Keratinocyte (primary cell): ENCODE data around the gene RNF31. TPM values are rescaled to one million over a fixed set of nuclear protein-coding genes. Genes with fewer than 3 reads are reported as not detected.

Source experiments
- DNase-seq: peaks from one replicate; pipeline ENCODE4 v3.0.0-alpha.2; 2011; ENCODE audit warnings: low read depth, missing footprints, low spot score
- FAIRE-seq: peaks from 2 replicates; lab custom pipeline; 2011; peaks lifted over from hg19 to GRCh38; lab: Jason Lieb, UNC
- H2AFZ ChIP-seq: 2 replicates; pipeline ENCODE4 v1.6.0; 2012; ENCODE audit warnings: low read length, control low read depth, inconsistent platforms; ENCODE audit not compliant: control insufficient read depth
- H3K27ac ChIP-seq: 2 replicates; pipeline ENCODE4 v1.5.1; 2011; ENCODE audit warnings: low read length; ENCODE audit not compliant: control insufficient read depth, insufficient read depth
- H3K27me3 ChIP-seq: 3 replicates; pipeline ENCODE4 v1.6.0; 2011; ENCODE audit warnings: low read length; ENCODE audit not compliant: control insufficient read depth, insufficient read depth; ENCODE audit errors: extremely low read depth
- H3K36me3 ChIP-seq, 2 experiments: 2 replicates in 1 of 2; 3 replicates in 1 of 2; pipeline ENCODE4 v1.5.1; 2011; ENCODE audit warnings: low read length in 2 of 2, mild to moderate bottlenecking in 1 of 2; ENCODE audit not compliant: control insufficient read depth in 2 of 2, insufficient read depth in 2 of 2; ENCODE audit errors: extremely low read depth in 1 of 2
- H3K4me1 ChIP-seq: 3 replicates; pipeline ENCODE4 v1.5.1; 2011; ENCODE audit warnings: low read length; ENCODE audit not compliant: control insufficient read depth, insufficient read depth; ENCODE audit errors: extremely low read depth
- H3K4me2 ChIP-seq: 3 replicates; pipeline ENCODE4 v1.6.0; 2011; ENCODE audit warnings: low read depth, low read length; ENCODE audit not compliant: control insufficient read depth, insufficient read depth; ENCODE audit errors: extremely low read depth
- H3K4me3 ChIP-seq, 3 experiments: fragments of 200-600 bp in 1 of 3; sonication (generic) in 1 of 3; 2 replicates in 2 of 3; 3 replicates in 1 of 3; pipeline ENCODE4 v1.5.1; 2011 to 2016; ENCODE audit warnings: low read length in 3 of 3, mild to moderate bottlenecking in 3 of 3, control low read depth in 2 of 3, inconsistent platforms in 1 of 3, low read depth in 1 of 3, mixed read lengths in 1 of 3, mixed run types in 1 of 3, moderate library complexity in 1 of 3; ENCODE audit not compliant: control insufficient read depth in 2 of 3, insufficient read depth in 2 of 3; ENCODE audit errors: extremely low read depth in 1 of 3
- H3K79me2 ChIP-seq: 2 replicates; pipeline ENCODE4 v1.6.0; 2012; ENCODE audit warnings: low read length; ENCODE audit not compliant: control insufficient read depth, insufficient read depth
- H3K9ac ChIP-seq: 3 replicates; pipeline ENCODE4 v1.6.0; 2011; ENCODE audit warnings: low read length; ENCODE audit not compliant: control insufficient read depth, insufficient read depth; ENCODE audit errors: extremely low read depth
- H3K9me1 ChIP-seq: 3 replicates; pipeline ENCODE4 v1.6.0; 2011; ENCODE audit warnings: low read length; ENCODE audit not compliant: control insufficient read depth, insufficient read depth; ENCODE audit errors: extremely low read depth
- H3K9me3 ChIP-seq: 2 replicates; pipeline ENCODE4 v1.5.1; 2012; ENCODE audit warnings: low read depth, low read length; ENCODE audit not compliant: control insufficient read depth
- H4K20me1 ChIP-seq: 3 replicates; pipeline ENCODE4 v1.6.0; 2011; ENCODE audit warnings: low read length; ENCODE audit not compliant: control insufficient read depth, insufficient read depth; ENCODE audit errors: extremely low read depth
- EZH2 ChIP-seq: IDR thresholded peaks from one replicate; pipeline ENCODE4 v1.6.1; 2012; ENCODE audit warnings: inconsistent platforms, mild to moderate bottlenecking, low read length, moderate library complexity
- dilution Hi-C: fragments of 300-500 bp; cut with MboI; formaldehyde crosslinking; loops from one replicate; pipeline ENCODE4 v1.7.0; 2020; ENCODE audit warnings: low sequenced_read_pairs; ENCODE audit not compliant: extremely low pct_ligation_motif_present
- polyA plus RNA-seq, 5 experiments: library from polyadenylated mRNA; depleted of rRNA in 3 of 5; stranded (reverse) in 3 of 5; stranded (forward) in 1 of 5; unstranded in 1 of 5; fragments of >200 nt; gene quantifications; 1 replicate in 1 of 5; 2 replicates in 3 of 5; 3 replicates in 1 of 5; pipeline versions ENCODE4 v1.2.1 to v1.2.3, GENCODE V29; 2011 to 2012; ENCODE audit warnings: missing spikeins in 2 of 5, low read depth in 1 of 5, low replicate concordance in 1 of 5
- TF ChIP-seq, protein P1 (sequence below), 3 experiments: IDR thresholded peaks in 1 of 3; conservative IDR thresholded peaks in 1 of 3; optimal IDR thresholded peaks in 1 of 3; 2 replicates in 2 of 3; 3 replicates in 1 of 3; pipeline versions ENCODE3 to v1.5.1; 2011; ENCODE audit warnings: low read length in 3 of 3, mild to moderate bottlenecking in 3 of 3, moderate library complexity in 2 of 3, control low read depth in 1 of 3, inconsistent platforms in 1 of 3; ENCODE audit not compliant: insufficient read depth in 2 of 3; ENCODE audit errors: extremely low read depth in 1 of 3

RNF31 gene
- polyA plus RNA-seq, 1 donor (not counting 4 experiments of a cell fraction or from before 2014, with no cell fraction given): 17.4 TPM

DNA sequence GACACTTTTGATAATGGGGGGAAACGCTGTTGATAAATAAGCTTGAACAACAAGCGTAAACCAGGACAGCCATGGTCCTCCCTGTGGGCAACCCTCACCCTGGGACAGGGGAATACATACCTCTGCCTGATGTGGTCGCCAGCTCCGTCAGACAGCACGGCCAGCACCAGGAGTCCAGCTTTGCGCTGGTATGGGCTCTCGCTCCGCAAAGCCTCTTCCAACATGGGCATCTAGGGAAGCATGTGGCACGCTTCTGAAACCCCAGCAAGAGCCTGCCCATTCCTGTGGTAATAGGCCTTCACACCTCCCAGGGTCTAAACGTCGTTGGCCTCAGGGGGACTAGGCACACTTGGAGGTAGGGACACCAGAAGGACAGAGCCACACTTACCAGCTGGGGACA is 38.4 kb downstream of the RNF31 start:
- H3K27me3 ChIP-seq: no peaks in the 10 kb centered on the region
- peaks cover 4% of the 10 kb centered on the region for H4K20me1 ChIP-seq
- no peak for DNase-seq
- H3K4me1 ChIP-seq: peaks cover 15% of the 10 kb centered on the region
- peaks cover 15% of the 10 kb centered on the region for H3K79me2 ChIP-seq
- H3K27ac ChIP-seq: no peak overlapping the region
- H3K4me2 ChIP-seq: no peak overlapping the region
- no peak overlapping the region for H3K9ac ChIP-seq
- dilution Hi-C loops: no loop called here
- no peak overlapping the region for H2AFZ ChIP-seq
- no peak overlapping the region for H3K4me3 ChIP-seq
- H3K9me1 ChIP-seq: no peaks in the 10 kb centered on the region
- no peaks in the 10 kb centered on the region for H3K9me3 ChIP-seq
- peaks cover 45 to 49% of the 10 kb centered on the region in 2 experiments for H3K36me3 ChIP-seq
- no peak for FAIRE-seq
- TF ChIP-seq, protein P1, sequence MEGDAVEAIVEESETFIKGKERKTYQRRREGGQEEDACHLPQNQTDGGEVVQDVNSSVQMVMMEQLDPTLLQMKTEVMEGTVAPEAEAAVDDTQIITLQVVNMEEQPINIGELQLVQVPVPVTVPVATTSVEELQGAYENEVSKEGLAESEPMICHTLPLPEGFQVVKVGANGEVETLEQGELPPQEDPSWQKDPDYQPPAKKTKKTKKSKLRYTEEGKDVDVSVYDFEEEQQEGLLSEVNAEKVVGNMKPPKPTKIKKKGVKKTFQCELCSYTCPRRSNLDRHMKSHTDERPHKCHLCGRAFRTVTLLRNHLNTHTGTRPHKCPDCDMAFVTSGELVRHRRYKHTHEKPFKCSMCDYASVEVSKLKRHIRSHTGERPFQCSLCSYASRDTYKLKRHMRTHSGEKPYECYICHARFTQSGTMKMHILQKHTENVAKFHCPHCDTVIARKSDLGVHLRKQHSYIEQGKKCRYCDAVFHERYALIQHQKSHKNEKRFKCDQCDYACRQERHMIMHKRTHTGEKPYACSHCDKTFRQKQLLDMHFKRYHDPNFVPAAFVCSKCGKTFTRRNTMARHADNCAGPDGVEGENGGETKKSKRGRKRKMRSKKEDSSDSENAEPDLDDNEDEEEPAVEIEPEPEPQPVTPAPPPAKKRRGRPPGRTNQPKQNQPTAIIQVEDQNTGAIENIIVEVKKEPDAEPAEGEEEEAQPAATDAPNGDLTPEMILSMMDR (optimal IDR thresholded peaks at IDR 0.05 in 1 of 3, IDR thresholded peaks at IDR 0.05 in 1 of 3, conservative IDR thresholded peaks at IDR 0.05 in 1 of 3; ENCODE audit: extremely low read depth in 1 of 3, insufficient read depth in 2 of 3, low read length in 3 of 3): no peak
- TF ChIP-seq EZH2: no peak

DNA sequence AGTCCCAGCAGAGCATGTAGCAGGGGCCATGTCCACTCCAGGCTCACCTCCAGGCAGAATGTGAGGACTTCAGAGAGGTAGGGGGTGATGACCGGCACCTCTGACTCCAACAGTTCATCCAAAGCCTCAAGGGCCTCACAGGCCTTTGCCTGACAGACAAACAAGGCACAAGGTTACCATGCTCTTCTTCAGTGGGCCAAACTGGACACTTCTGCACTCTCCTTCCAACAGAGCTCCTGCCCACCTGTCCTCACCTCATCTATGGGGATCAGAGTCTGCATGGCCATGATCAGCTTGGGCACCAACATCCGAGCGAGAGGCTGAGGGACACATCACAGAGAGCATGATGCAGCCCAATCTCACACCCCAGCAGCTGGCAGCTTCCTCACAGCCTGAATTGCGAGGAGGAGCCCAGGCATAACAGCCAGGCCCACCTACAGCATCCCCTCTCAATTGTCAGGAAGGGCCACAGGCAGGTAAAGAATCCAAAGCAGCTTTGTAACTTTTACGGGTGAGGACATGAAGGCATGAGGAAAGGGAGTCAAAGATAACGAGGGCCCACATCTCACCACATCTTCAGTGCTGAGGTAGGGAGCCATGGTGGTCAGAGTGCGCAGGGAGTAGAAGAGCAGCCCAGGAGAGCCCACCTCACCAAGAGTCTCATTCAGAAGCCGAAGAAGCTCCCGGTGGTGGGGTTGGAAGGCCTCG is 39.7 kb downstream of the RNF31 start:
- no peak overlapping the region for H3K4me3 ChIP-seq
- H4K20me1 ChIP-seq: peaks cover 4% of the 10 kb centered on the region
- no peak overlapping the region for H2AFZ ChIP-seq
- H3K9me3 ChIP-seq: no peaks in the 10 kb centered on the region
- peaks cover 18% of the 10 kb centered on the region for H3K79me2 ChIP-seq
- H3K27ac ChIP-seq: no peak overlapping the region
- peaks cover 46 to 50% of the 10 kb centered on the region in 2 experiments for H3K36me3 ChIP-seq
- H3K4me1 ChIP-seq: peaks cover 15% of the 10 kb centered on the region
- dilution Hi-C loops: no loop called here
- DNase-seq (no peak), FAIRE-seq (no peak)
- H3K4me2 ChIP-seq: no peak overlapping the region
- no peaks in the 10 kb centered on the region for H3K9me1 ChIP-seq
- no peak overlapping the region for H3K9ac ChIP-seq
- TF ChIP-seq, protein P1 (optimal IDR thresholded peaks at IDR 0.05 in 1 of 3, IDR thresholded peaks at IDR 0.05 in 1 of 3, conservative IDR thresholded peaks at IDR 0.05 in 1 of 3; ENCODE audit: extremely low read depth in 1 of 3, insufficient read depth in 2 of 3, low read length in 3 of 3): no peak
- TF ChIP-seq EZH2: no peak
- no peaks in the 10 kb centered on the region for H3K27me3 ChIP-seq
